Activated CD8-positive, alpha-beta memory T cell treated with anti-CD3 and anti-CD28 coated beads, Interleukin-2, amount 10 ng/mL, durations not matched to agents 7 days and 5 days (primary cell): Measurements from ENCODE around the gene ZG16. TPM values are rescaled to one million over a fixed set of nuclear protein-coding genes. Genes with fewer than 3 reads are reported as not detected.

Experiments
- ATAC-seq: fragments of 150-1000 bp; cut with Tn5 transposase; one replicate; pipeline ENCODE4 v1.10.0; 2021; ENCODE audit warnings: moderate library complexity
- CTCF ChIA-PET: fragments of 350-600 bp; sonication (Branson Sonifier 250); formaldehyde crosslinking; loops from one replicate; lab custom pipeline; 2021; ENCODE audit warnings: antibody characterized with exemption; lab: Charles Lee
- DNase-seq: peaks from one replicate; pipeline ENCODE4 v3.0.0-alpha.2; 2020
- H3K27ac Mint-ChIP-seq: one replicate; pipeline ENCODE4 v1.8.0; 2021; ENCODE audit warnings: mild to moderate bottlenecking, mixed read lengths
- H3K27me3 Mint-ChIP-seq: one replicate; pipeline ENCODE4 v1.8.0; 2021; ENCODE audit warnings: mixed read lengths
- H3K36me3 Mint-ChIP-seq: one replicate; pipeline ENCODE4 v1.8.0; 2021; ENCODE audit warnings: mild to moderate bottlenecking, mixed read lengths
- H3K4me1 Mint-ChIP-seq: one replicate; pipeline ENCODE4 v1.8.0; 2021; ENCODE audit warnings: mixed read lengths
- H3K4me3 Mint-ChIP-seq: one replicate; pipeline ENCODE4 v1.8.0; 2021; ENCODE audit warnings: mild to moderate bottlenecking, moderate library complexity, mixed read lengths
- H3K9me3 Mint-ChIP-seq: one replicate; pipeline ENCODE4 v1.8.0; 2022; ENCODE audit warnings: low read depth, mixed read lengths
- total RNA-seq, 2 experiments: library from RNA; stranded (reverse); gene quantifications; one replicate each; pipeline ENCODE4 v1.2.3, GENCODE V29; 2021

Gene ZG16
- total RNA-seq, 2 experiments from 2014 or later: not detected

DNA sequence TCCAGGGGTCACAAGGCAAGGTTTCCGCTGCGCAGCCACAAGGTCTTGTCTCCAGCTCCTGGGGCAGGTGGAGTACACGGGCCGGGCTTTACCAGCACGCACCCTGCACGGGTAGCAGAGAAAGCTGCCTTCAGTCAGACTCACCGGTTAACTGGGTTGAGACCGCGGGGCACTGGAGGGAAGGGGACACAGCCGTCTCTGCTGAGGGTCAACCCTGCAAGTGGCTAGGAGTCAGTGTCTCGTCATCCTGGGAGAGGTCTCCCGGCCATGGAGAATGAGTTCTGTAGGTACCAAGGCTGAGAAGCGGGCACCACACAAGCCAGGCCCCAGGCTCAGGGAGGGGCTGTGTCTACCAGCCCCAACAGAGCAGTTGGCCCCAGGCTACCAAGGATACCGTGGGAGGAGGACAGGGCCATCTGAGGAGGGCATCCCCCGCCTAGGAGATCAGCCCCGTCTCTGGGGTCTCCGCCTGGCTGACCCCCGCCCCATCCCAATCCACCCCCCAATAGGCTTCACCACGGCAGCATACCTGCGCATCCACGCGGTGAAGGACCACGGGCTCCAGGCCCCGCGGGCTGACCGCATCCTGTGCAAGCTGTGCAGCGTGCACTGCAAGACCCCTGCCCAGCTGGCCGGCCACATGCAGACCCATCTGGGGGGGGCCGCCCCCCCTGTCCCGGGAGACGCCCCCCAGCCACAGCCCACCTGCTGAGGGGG, 31.1 kb downstream of the ZG16 start:
- H3K27ac Mint-ChIP-seq: peak overlapping the region; percentile 99
- peaks cover 50% of the 10 kb centered on the region for H3K4me1 Mint-ChIP-seq
- peaks cover 12% of the 10 kb centered on the region for H3K27me3 Mint-ChIP-seq
- H3K36me3 Mint-ChIP-seq: peaks cover 42% of the 10 kb centered on the region
- DNase-seq: peak; percentile 62
- no peak for ATAC-seq
- CTCF ChIA-PET: interaction anchor here (1.0 to 3.6 kb wide), 9 partner anchors 10 to 164 kb away, joined by 3 to 87 read pairs (median 9); partner anchors contain the start of genes KIF22, MVP, PAGR1 and TAOK2
- H3K4me3 Mint-ChIP-seq: peak overlapping the region; percentile 96
- H3K9me3 Mint-ChIP-seq: no peaks in the 10 kb centered on the region

DNA sequence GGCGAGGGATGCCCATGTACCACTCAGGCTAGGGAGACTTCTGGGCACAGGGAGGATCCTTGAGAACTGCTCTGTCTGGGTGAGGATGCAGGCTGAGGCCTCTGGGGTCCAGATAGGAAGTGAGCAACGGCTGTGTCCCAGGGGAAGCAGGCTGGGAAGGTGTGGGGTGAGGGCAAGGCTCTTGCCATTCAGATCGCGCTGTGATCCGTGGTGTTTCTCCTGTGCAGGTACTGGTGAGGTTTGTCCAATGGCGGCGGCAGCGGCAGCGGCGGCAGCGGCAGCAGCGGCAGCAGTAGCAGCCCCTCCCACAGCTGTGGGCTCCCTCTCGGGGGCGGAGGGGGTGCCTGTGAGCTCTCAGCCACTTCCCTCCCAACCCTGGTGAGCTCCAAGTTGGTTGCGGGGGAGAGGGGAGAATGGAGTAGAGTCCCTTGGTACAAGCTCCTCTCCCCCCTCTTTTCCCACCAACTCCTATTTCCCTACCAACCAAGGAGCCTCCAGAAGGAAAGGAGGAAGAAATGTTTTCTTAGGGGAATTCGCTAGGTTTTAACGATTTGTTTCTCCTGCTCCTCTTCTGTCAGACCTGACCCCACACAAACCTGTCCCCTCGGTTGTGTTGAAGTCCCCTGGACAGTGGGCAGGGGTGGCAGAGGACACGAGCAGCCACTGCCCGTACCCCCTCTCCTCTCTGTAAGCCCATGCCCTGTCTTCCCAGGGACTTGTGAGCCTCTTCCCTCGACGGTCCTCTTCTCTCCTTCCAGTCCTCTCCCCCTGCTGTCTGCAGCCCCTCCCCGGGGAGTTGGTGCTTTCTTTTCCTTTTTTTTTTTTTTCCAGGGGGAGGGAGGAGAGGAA, 32.0 kb downstream of the ZG16 start:
- Mint-ChIP-seq H3K4me1 (peaks cover 51% of the 10 kb centered on the region), H3K27me3 (peaks cover 12% of the 10 kb centered on the region), H3K9me3 (no peaks in the 10 kb centered on the region), H3K36me3 (peaks cover 37% of the 10 kb centered on the region), H3K27ac (peak overlapping the region; percentile 87), H3K4me3 (peak overlapping the region; percentile 96)
- CTCF ChIA-PET: interaction anchor here (0.8 to 1.0 kb wide), 3 partner anchors 9 to 110 kb away, joined by 3 to 7 read pairs (median 4); partner anchors contain the start of gene MVP
- ATAC-seq (no peak), DNase-seq (peak; percentile 81)

DNA sequence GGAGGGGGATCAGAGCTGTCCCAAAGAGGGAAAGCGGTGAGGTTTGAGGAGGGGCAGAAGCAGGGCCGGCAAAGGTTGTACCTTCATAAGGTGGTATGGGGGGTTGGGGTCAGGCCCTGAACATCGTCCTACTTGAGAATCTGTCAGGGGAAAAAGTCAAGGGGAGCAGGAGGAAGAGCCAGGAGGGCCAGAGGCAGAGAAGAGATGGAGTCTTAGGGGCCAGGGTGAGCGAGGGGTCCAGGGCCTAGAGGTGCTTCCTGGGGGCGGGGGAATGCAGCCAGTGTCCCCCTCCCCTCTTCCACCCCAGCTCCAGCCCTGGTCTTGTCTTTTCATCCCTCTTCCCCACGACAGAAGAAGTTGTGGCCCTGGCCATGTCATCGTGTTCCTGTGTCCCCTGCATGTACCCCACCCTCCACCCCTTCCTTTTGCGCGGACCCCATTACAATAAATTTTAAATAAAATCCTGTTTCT, 32.7 kb downstream of the ZG16 start:
- CTCF ChIA-PET: interaction anchor here (1.0 kb wide), 2 partner anchors 26 to 110 kb away, joined by 3 to 4 read pairs; no protein-coding TSS in a partner anchor
- peaks cover 12% of the 10 kb centered on the region for H3K27me3 Mint-ChIP-seq

DNA sequence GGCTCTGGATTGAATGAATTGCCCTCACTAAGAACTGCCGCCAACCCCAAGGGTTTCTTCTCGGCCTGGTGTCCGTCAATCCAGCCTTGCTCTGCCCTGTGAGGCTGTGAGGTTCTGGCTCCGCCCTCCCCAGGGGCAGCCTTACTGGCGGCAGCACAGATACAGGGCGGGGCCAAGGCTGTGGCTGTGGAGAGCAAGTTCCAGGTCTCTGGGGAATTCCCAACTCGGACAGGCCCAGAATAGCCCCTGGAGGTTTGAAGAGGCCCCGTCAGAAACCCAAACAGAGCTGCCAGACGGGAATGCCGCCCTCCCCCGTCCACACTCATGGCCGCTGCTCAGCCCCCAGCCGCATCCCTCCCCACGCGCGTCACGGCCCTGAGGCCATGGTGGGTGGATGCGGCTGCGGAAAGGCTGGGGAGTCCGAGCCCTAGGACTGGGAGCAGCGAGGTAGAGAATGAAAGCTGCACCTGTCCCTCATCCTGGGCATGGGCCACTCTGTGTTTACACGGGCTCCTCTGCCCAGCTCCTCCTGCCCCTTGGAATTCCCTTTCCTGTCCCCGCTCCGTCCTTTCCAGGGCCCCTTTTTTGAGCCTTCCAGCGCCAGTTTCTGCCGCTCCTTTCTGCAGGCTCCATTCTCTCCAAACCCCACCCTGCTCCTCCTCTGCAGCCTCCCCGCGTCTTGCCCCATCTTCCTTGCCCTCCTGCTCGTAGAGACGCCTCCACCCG, 33.3 kb downstream of the ZG16 start:
- CTCF ChIA-PET: interaction anchor here (1.0 to 1.1 kb wide), 2 partner anchors 10 to 26 kb away, joined by 3 to 5 read pairs; no protein-coding TSS in a partner anchor
- H3K27me3 Mint-ChIP-seq: peaks cover 12% of the 10 kb centered on the region

More for the DNA sequence above, 32.7 kb downstream of the ZG16 start:
- no peaks in the 10 kb centered on the region for H3K9me3 Mint-ChIP-seq
- peaks cover 35% of the 10 kb centered on the region for H3K36me3 Mint-ChIP-seq
- H3K27ac Mint-ChIP-seq: peak overlapping the region; percentile 87
- ATAC-seq (no peak), DNase-seq (no peak)
- peak overlapping the region; percentile 96 for H3K4me3 Mint-ChIP-seq
- H3K4me1 Mint-ChIP-seq: peaks cover 52% of the 10 kb centered on the region

DNA sequence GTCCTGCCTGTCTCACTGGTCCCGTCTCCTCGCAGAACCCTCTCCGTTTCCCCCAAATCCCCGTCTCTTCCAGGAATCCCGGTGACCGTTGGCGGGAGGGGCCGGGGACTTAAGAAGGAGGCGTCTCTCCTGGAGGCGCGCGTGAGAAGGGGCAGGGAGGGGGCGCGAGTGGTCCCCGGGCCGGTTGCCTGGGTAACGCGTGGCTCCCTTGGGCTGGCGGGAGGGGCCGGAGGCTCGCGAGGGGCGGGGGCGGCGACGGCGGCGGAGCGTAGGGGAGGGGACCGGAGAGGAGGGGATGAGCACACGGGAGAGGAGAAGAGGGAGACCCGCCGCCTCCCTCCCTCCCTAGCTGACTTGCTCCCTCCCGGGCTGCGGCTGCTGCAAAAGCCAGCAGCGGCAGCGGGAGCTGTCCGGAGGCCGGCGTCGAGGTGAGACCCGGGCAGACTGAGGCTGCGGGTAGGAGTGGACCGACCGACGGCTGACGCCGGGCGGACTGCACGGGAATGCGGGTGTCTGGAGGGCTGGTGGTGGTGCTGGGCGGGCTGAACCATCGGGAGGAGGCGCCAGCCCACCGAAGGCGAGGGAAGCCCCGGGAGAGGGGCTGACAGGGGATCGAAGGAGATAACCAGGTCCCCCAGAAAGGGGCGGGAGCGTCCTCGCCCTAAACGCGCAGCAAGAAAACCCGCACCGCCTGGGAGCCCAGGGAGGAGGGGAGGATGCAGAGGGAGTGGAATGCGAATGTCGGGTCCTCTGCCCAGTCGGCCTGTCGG, 34.0 kb downstream of the ZG16 start, which contains the start of gene PRRT2:
Gene PRRT2, plus strand, starts transcription at position 298 of the 770 bp plus-strand sequence. CDS start 862 bp downstream, outside the sequence.
- ATAC-seq: no peak
- Mint-ChIP-seq H3K9me3 (no peaks in the 10 kb centered on the region), H3K4me1 (peaks cover 57% of the 10 kb centered on the region), H3K27ac (peak within 1 kb of the TSS; percentile 87), H3K36me3 (peaks cover 36% of the 10 kb centered on the region), H3K27me3 (peaks cover 12% of the 10 kb centered on the region), H3K4me3 (peak within 1 kb of the TSS; percentile 96)
- DNase-seq: peak; percentile 62
- CTCF ChIA-PET: interaction anchor here (1.0 to 1.1 kb wide), 2 partner anchors 9 to 27 kb away, joined by 3 to 5 read pairs; no protein-coding TSS in a partner anchor

More for the DNA sequence above, 33.3 kb downstream of the ZG16 start:
- peak overlapping the region; percentile 87 for H3K27ac Mint-ChIP-seq
- peaks cover 54% of the 10 kb centered on the region for H3K4me1 Mint-ChIP-seq
- no peaks in the 10 kb centered on the region for H3K9me3 Mint-ChIP-seq
- H3K4me3 Mint-ChIP-seq: peak overlapping the region; percentile 96
- peak; percentile 90 for DNase-seq
- ATAC-seq: peak; percentile 37
- peaks cover 35% of the 10 kb centered on the region for H3K36me3 Mint-ChIP-seq

DNA sequence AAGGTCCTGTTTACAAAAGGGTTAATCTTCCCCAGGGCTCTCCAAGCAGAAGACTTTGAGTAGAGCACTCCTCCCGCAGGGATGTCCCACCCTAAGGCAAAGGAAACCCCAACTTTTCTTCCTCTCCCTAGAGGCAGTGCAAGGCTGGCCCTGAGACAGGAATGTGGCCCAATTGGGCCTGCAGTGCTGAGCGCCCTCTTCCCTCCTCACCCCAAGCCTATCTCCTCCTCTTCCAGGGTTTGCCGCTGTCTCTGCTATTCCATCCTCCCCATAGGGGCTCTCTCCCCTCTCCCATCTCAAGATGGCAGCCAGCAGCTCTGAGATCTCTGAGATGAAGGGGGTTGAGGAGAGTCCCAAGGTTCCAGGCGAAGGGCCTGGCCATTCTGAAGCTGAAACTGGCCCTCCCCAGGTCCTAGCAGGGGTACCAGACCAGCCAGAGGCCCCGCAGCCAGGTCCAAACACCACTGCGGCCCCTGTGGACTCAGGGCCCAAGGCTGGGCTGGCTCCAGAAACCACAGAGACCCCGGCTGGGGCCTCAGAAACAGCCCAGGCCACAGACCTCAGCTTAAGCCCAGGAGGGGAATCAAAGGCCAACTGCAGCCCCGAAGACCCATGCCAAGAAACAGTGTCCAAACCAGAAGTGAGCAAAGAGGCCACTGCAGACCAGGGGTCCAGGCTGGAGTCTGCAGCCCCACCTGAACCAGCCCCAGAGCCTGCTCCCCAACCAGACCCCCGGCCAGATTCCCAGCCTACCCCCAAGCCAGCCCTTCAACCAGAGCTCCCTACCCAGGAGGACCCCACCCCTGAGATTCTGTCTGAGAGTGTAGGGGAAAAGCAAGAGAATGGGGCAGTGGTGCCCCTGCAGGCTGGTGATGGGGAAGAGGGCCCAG, 34.9 kb downstream of the ZG16 start:
- Mint-ChIP-seq H3K27ac (no peak overlapping the region), H3K4me1 (peaks cover 63% of the 10 kb centered on the region), H3K4me3 (no peak overlapping the region), H3K27me3 (peaks cover 12% of the 10 kb centered on the region), H3K36me3 (peaks cover 31% of the 10 kb centered on the region), H3K9me3 (no peaks in the 10 kb centered on the region)
- CTCF ChIA-PET: interaction anchor here (0.6 to 0.9 kb wide), 3 partner anchors 9 to 112 kb away, joined by 3 read pairs; no protein-coding TSS in a partner anchor
- DNase-seq: no peak
- ATAC-seq: no peak

DNA sequence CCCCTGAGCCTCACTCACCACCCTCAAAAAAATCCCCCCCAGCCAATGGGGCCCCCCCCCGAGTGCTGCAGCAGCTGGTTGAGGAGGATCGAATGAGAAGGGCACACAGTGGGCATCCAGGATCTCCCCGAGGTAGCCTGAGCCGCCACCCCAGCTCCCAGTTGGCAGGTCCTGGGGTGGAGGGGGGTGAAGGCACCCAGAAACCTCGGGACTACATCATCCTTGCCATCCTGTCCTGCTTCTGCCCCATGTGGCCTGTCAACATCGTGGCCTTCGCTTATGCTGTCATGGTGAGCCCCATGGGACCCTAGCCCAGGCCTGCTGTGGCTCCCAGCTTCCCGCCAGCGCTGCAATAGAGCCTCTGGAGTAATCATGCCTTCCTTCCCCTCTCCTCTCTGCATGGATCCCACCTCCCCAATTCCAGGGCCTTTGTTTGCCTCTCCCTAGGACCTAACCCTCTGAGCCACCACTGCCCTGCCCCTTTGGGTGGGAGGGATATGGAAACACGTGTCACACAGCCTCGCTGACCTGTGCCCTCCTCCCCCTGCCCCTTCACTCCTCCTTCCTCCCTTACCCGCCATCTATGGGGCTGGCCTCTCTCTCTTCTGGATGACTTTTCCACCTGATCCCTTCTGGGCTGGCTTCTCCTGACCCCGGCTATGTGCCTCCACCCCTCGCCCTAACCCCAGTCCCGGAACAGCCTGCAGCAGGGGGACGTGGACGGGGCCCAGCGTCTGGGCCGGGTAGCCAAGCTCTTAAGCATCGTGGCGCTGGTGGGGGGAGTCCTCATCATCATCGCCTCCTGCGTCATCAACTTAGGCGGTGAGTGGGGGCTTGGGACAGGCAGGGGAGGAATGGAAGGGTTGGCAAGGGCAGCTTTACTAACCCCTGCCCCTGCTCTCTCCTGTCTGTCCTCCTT, 35.8 kb downstream of the ZG16 start:
- Mint-ChIP-seq H3K4me1 (peaks cover 66% of the 10 kb centered on the region), H3K27me3 (peaks cover 12% of the 10 kb centered on the region), H3K27ac (no peak overlapping the region), H3K36me3 (peaks cover 29% of the 10 kb centered on the region), H3K4me3 (no peak overlapping the region), H3K9me3 (no peaks in the 10 kb centered on the region)
- CTCF ChIA-PET: interaction anchor here (0.8 to 16.1 kb wide), 3 partner anchors 35 to 113 kb away, joined by 3 to 192 read pairs (median 3); no protein-coding TSS in a partner anchor
- DNase-seq (no peak), ATAC-seq (no peak)

DNA sequence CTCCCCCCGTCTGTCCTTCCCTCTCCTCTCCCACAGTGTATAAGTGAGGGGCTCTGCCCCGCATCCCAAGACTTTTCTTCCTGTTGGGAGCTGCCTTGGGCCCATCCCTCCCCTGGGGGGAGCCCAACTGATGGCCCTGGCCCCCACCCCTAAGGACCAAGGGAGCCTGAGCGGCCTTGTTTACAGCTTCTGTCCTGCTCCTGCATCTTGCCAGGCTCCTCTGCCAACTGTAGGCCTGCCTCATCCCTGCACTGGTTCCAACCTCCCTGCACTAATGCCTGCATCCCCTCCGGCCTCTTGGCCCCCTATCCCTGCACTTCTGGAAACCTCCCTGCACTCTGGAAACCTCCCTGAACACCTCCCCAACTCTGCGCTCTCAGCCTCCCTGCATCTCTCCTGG, 36.5 kb downstream of the ZG16 start:
- peaks cover 12% of the 10 kb centered on the region for H3K27me3 Mint-ChIP-seq

DNA sequence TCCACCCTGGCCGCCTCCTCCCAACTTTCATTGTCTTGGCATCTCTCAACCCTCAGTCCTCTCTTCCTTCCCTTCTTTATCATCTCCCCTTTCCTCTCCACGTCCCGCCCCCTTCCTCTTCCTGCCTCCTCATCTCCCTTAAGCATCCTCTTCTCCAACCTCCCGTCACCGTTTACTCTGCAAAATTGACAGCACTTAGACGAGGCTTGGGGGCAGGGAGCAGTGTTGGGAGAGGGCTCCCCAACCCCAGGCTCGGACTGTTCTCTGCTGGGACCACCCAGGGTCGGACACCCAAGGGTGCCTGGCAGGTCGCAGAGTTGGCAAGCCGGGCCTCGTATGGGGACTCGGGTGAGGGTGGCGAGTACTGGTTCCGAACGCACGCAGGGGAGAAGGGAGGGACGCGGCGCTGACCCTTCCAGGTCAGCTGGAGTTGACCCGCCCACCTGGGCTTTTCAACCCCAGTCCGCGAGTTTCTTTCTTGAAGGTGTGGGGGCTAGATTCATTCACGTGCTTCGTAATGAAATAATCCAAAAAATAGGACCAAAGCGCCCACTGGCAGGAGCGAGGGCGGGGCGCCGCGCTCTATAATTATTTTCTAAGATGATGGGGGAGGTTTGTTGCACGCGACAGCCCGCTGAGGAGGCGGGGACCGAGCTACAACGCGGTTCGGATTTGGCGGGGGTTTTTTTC, 37.1 kb downstream of the ZG16 start:
- ATAC-seq (no peak), DNase-seq (peak; percentile 72)
- H3K4me3 Mint-ChIP-seq: peak overlapping the region; percentile 99
- H3K27ac Mint-ChIP-seq: peak overlapping the region; percentile 88
- H3K27me3 Mint-ChIP-seq: peaks cover 12% of the 10 kb centered on the region
- no peaks in the 10 kb centered on the region for H3K9me3 Mint-ChIP-seq
- H3K36me3 Mint-ChIP-seq: peaks cover 30% of the 10 kb centered on the region
- peaks cover 68% of the 10 kb centered on the region for H3K4me1 Mint-ChIP-seq
- CTCF ChIA-PET: interaction anchor here (0.6 to 16.1 kb wide), 26 partner anchors 8 to 241 kb away, joined by 3 to 192 read pairs (median 5); partner anchors contain the start of genes C16orf54, KCTD13, KIF22 and MAZ

More for the DNA sequence above, 36.5 kb downstream of the ZG16 start:
- peaks cover 67% of the 10 kb centered on the region for H3K4me1 Mint-ChIP-seq
- H3K4me3 Mint-ChIP-seq: peak overlapping the region; percentile 99
- CTCF ChIA-PET: interaction anchor here (4.4 to 16.1 kb wide), 2 partner anchors 25 to 35 kb away, joined by 34 to 192 read pairs; partner anchors contain the start of gene KIF22
- H3K36me3 Mint-ChIP-seq: peaks cover 30% of the 10 kb centered on the region
- ATAC-seq (no peak), DNase-seq (no peak)
- peak overlapping the region; percentile 88 for H3K27ac Mint-ChIP-seq
- H3K9me3 Mint-ChIP-seq: no peaks in the 10 kb centered on the region
